ENCODE measurements around the gene JARID2.

JARID2 gene

DNA sequence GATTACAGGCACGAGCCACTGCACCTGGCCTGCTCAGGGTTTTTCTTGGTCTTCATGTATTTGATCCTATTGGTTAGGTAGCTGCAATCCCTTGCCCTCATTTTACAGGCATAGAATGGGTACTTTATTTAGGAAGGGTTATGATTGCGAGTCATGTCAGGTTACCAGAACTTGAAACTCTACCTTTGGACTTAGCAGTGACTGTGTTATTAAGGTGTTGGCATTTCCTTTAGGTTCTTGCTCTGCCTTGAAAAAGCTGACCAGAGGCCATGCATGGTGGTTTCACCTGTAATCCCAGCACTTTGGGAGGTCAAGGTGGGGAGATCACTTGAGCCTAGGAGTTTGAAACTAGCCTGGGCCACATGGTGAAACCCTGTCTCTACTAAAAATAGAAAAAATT lies 24.5 kb downstream of the JARID2 start:
- Histone ChIP-seq H2BK15ac (ENCODE audit: low read length) (no peak overlapping the region), H3K4me3 (ENCODE audit: low read length in 2 of 2) (no peak overlapping the region), H3K4me2 (ENCODE audit: insufficient read depth, low read length, poor library complexity, severe bottlenecking) (no peak overlapping the region), H3K9ac (ENCODE audit: low read depth, low read length, poor library complexity) (no peak overlapping the region), H3K36me3 (replicated peaks in 1 of 2; ENCODE audit: control insufficient read depth in 2 of 2, insufficient read depth in 2 of 2, low read length in 2 of 2) (peaks cover 0 to 10% of the 10 kb centered on the region in 2 donors), H2BK12ac (ENCODE audit: low read length) (no peak overlapping the region), H3K27me3 (ENCODE audit: control insufficient read depth in 3 of 3, insufficient read depth in 3 of 3, low read depth in 1 of 3, low read length in 3 of 3) (no peaks in the 10 kb centered on the region), H3K79me1 (ENCODE audit: low read depth, low read length) (peaks cover 5% of the 10 kb centered on the region), H3K18ac (ENCODE audit: low read length) (no peak overlapping the region), H3K4me1 (ENCODE audit: control insufficient read depth in 2 of 2, insufficient read depth in 1 of 2, low read depth in 1 of 2, low read length in 2 of 2) (peaks cover 32 to 40% of the 10 kb centered on the region in 2 donors), H3K23ac (ENCODE audit: low read depth, low read length, poor library complexity) (no peak overlapping the region), H3K4ac (ENCODE audit: low read length) (no peak overlapping the region), H2BK120ac (ENCODE audit: low read depth, low read length) (no peak overlapping the region), H4K8ac (ENCODE audit: low read depth, low read length) (no peak overlapping the region), H3K14ac (ENCODE audit: low read length) (no peak overlapping the region), H2BK5ac (ENCODE audit: low read length) (no peak overlapping the region), H2AFZ (ENCODE audit: low read length) (no peak overlapping the region), H3K27ac (replicated peaks; ENCODE audit: low read length) (no peak overlapping the region), H4K91ac (ENCODE audit: low read depth, low read length, poor library complexity) (no peak overlapping the region), H3K9me3 (replicated peaks in 1 of 2; ENCODE audit: control insufficient read depth in 2 of 2, insufficient read depth in 1 of 2, low read depth in 1 of 2, low read length in 2 of 2) (peaks cover 0 to 3% of the 10 kb centered on the region in 2 donors), H2AK5ac (ENCODE audit: low read depth, low read length) (no peak overlapping the region)
- WGBS, 2 donors (ENCODE audit: extremely low coverage in 2 of 2, insufficient read length in 2 of 2, insufficient replicate concordance in 1 of 2): no CpG with 5 or more reads among the region's 2 CpGs
- no peak for DNase-seq (ENCODE audit: low spot score)

- no peak overlapping the region for H2AK5ac ChIP-seq (ENCODE audit: low read depth, low read length)
- H3K4me3 ChIP-seq (ENCODE audit: low read length in 2 of 2): no peak overlapping the region
- H3K27ac ChIP-seq (replicated peaks; ENCODE audit: low read length): no peak overlapping the region
- DNase-seq (ENCODE audit: low spot score): no peak
- H2BK12ac ChIP-seq (ENCODE audit: low read length): no peak overlapping the region
- peaks cover 0 to 10% of the 10 kb centered on the region in 2 donors for H3K36me3 ChIP-seq (replicated peaks in 1 of 2; ENCODE audit: control insufficient read depth in 2 of 2, insufficient read depth in 2 of 2, low read length in 2 of 2)
- no peak overlapping the region for H2AFZ ChIP-seq (ENCODE audit: low read length)
- no peak overlapping the region for H2BK5ac ChIP-seq (ENCODE audit: low read length)
- H3K14ac ChIP-seq (ENCODE audit: low read length): no peak overlapping the region
- peaks cover 22 to 24% of the 10 kb centered on the region in 2 donors for H3K4me1 ChIP-seq (ENCODE audit: control insufficient read depth in 2 of 2, insufficient read depth in 1 of 2, low read depth in 1 of 2, low read length in 2 of 2)
- H3K18ac ChIP-seq (ENCODE audit: low read length): no peak overlapping the region
- H3K4me2 ChIP-seq (ENCODE audit: insufficient read depth, low read length, poor library complexity, severe bottlenecking): no peak overlapping the region
- no peak overlapping the region for H3K9ac ChIP-seq (ENCODE audit: low read depth, low read length, poor library complexity)
- H3K4ac ChIP-seq (ENCODE audit: low read length): no peak overlapping the region
- no peaks in the 10 kb centered on the region for H3K27me3 ChIP-seq (ENCODE audit: control insufficient read depth in 3 of 3, insufficient read depth in 3 of 3, low read depth in 1 of 3, low read length in 3 of 3)
- H4K8ac ChIP-seq (ENCODE audit: low read depth, low read length): no peak overlapping the region
- H3K9me3 ChIP-seq (replicated peaks in 1 of 2; ENCODE audit: control insufficient read depth in 2 of 2, insufficient read depth in 1 of 2, low read depth in 1 of 2, low read length in 2 of 2): no peaks in the 10 kb centered on the region
- H4K91ac ChIP-seq (ENCODE audit: low read depth, low read length, poor library complexity): no peak overlapping the region
- H2BK120ac ChIP-seq (ENCODE audit: low read depth, low read length): no peak overlapping the region
- peaks cover 5% of the 10 kb centered on the region for H3K79me1 ChIP-seq (ENCODE audit: low read depth, low read length)
- H2BK15ac ChIP-seq (ENCODE audit: low read length): no peak overlapping the region
- no peak overlapping the region for H3K23ac ChIP-seq (ENCODE audit: low read depth, low read length, poor library complexity)
- no CpG with 5 or more reads among the region's 1 CpG for WGBS, 2 donors (ENCODE audit: extremely low coverage in 2 of 2, insufficient read length in 2 of 2, insufficient replicate concordance in 1 of 2)
Observed at GRCh38 chr6:15272562-15272961, 26.7 kb downstream of the JARID2 start.

DNA sequence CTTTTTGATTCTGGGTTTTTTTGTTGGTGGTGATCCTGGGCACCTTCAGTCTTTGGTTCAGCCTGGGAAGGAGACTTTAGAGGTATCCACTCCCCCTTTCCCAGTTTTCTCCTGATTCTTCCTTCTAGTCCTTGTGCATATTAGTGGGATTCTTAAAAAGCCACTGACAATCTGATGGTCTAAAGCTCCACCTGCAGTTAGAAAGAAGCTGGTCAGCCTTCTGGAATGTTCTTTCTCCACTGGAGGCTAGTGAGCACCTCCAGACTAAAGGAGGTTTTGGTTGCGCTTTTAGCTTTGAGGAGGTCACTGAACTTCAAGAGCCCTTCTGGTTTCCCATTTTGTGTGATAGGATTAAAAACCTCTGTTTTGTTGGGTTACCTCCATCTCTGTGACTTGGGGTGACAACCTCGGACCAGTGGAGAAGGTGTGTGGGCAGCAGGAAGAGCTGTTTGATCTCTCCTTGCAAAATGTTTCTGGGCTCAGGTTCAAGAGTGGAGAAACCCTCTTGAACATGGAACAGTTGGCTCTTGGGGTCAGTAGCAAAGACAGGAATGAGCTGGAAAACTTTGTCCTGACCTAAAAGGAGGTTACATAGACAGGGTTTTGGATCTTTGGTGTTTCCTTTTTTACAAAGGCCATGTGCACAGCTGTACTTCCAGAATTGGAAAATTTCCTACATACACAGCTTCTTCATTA lies 29.0 kb downstream of the JARID2 start:
- H3K4ac ChIP-seq (ENCODE audit: low read length): no peak overlapping the region
- H3K36me3 ChIP-seq (replicated peaks in 1 of 2; ENCODE audit: control insufficient read depth in 2 of 2, insufficient read depth in 2 of 2, low read length in 2 of 2): peaks cover 0 to 10% of the 10 kb centered on the region in 2 donors
- H2AFZ ChIP-seq (ENCODE audit: low read length): no peak overlapping the region
- no peak overlapping the region for H4K8ac ChIP-seq (ENCODE audit: low read depth, low read length)
- no peak overlapping the region for H3K4me2 ChIP-seq (ENCODE audit: insufficient read depth, low read length, poor library complexity, severe bottlenecking)
- H3K14ac ChIP-seq (ENCODE audit: low read length): no peak overlapping the region
- H2BK5ac ChIP-seq (ENCODE audit: low read length): no peak overlapping the region
- H3K18ac ChIP-seq (ENCODE audit: low read length): no peak overlapping the region
- no peaks in the 10 kb centered on the region for H3K9me3 ChIP-seq (replicated peaks in 1 of 2; ENCODE audit: control insufficient read depth in 2 of 2, insufficient read depth in 1 of 2, low read depth in 1 of 2, low read length in 2 of 2)
- no peak overlapping the region for H2BK12ac ChIP-seq (ENCODE audit: low read length)
- no CpG with 5 or more reads among the region's 2 CpGs for WGBS, 2 donors (ENCODE audit: extremely low coverage in 2 of 2, insufficient read length in 2 of 2, insufficient replicate concordance in 1 of 2)
- peaks cover 5% of the 10 kb centered on the region for H3K79me1 ChIP-seq (ENCODE audit: low read depth, low read length)
- no peak overlapping the region for H3K9ac ChIP-seq (ENCODE audit: low read depth, low read length, poor library complexity)
- H4K91ac ChIP-seq (ENCODE audit: low read depth, low read length, poor library complexity): no peak overlapping the region
- H2AK5ac ChIP-seq (ENCODE audit: low read depth, low read length): no peak overlapping the region
- H3K4me1 ChIP-seq (ENCODE audit: control insufficient read depth in 2 of 2, insufficient read depth in 1 of 2, low read depth in 1 of 2, low read length in 2 of 2): peaks cover 6 to 7% of the 10 kb centered on the region in 2 donors
- H2BK120ac ChIP-seq (ENCODE audit: low read depth, low read length): no peak overlapping the region
- DNase-seq (ENCODE audit: low spot score): no peak
- no peak overlapping the region for H3K23ac ChIP-seq (ENCODE audit: low read depth, low read length, poor library complexity)
- no peak overlapping the region for H3K27ac ChIP-seq (replicated peaks; ENCODE audit: low read length)
- no peaks in the 10 kb centered on the region for H3K27me3 ChIP-seq (ENCODE audit: control insufficient read depth in 3 of 3, insufficient read depth in 3 of 3, low read depth in 1 of 3, low read length in 3 of 3)
- no peak overlapping the region for H2BK15ac ChIP-seq (ENCODE audit: low read length)
- no peak overlapping the region for H3K4me3 ChIP-seq (ENCODE audit: low read length in 2 of 2)

DNA sequence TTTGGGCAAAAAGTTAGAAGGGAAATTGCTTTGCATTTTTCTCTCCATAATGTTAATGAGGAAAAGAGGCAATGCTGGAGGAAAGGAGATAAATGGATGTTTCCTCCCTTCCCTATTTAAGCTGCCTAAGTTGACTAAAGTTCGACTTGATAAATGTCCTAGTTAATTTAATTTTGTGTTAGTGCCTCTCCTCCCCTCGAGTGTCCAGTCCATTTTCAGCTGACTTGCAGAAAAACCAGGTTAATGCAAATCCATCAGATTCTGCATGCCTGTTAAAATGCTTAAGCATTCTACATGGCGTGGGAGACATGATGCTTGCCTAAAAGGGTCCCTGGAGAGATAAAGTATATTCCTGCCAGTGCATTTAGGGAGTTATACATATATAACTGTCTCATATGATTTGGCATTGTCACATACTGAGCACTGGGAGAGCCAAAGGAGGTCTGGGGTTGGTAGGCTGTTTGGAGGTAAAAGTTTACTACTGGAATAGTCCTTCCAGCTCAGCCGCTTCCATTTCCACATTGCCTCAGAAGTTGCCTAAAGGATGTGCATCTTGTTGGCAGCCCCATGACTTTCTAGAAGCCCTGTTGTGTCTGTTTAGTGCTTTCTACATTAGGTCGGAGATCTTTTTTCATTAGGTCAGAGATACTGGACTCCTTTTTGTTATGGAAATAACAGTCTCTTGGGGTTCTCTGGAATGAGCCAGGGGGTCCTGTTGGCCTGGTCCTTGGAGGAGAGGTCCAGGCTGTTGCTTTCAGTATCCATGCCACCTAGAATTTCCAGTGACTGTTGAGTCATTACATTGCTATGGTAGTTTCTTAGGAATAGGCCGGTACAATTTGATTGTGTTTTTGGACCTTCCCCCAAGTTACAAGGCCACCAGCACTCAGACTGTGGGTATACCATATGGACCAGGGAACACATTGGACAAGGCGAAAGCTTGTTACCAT lies 30.4 kb downstream of the JARID2 start:
- Histone ChIP-seq H2BK5ac (ENCODE audit: low read length) (no peak overlapping the region), H3K27ac (replicated peaks; ENCODE audit: low read length) (no peak overlapping the region), H3K9ac (ENCODE audit: low read depth, low read length, poor library complexity) (no peak overlapping the region), H3K4me2 (ENCODE audit: insufficient read depth, low read length, poor library complexity, severe bottlenecking) (no peak overlapping the region), H2BK12ac (ENCODE audit: low read length) (no peak overlapping the region), H2BK15ac (ENCODE audit: low read length) (no peak overlapping the region), H3K4ac (ENCODE audit: low read length) (no peak overlapping the region), H3K14ac (ENCODE audit: low read length) (no peak overlapping the region), H3K4me3 (ENCODE audit: low read length in 2 of 2) (no peak overlapping the region), H4K91ac (ENCODE audit: low read depth, low read length, poor library complexity) (no peak overlapping the region), H2AK5ac (ENCODE audit: low read depth, low read length) (no peak overlapping the region), H3K79me1 (ENCODE audit: low read depth, low read length) (peaks cover 2% of the 10 kb centered on the region), H3K4me1 (ENCODE audit: control insufficient read depth in 2 of 2, insufficient read depth in 1 of 2, low read depth in 1 of 2, low read length in 2 of 2) (peaks cover 6 to 7% of the 10 kb centered on the region in 2 donors), H3K36me3 (replicated peaks in 1 of 2; ENCODE audit: control insufficient read depth in 2 of 2, insufficient read depth in 2 of 2, low read length in 2 of 2) (peaks cover 0 to 10% of the 10 kb centered on the region in 2 donors), H3K23ac (ENCODE audit: low read depth, low read length, poor library complexity) (no peak overlapping the region), H3K9me3 (replicated peaks in 1 of 2; ENCODE audit: control insufficient read depth in 2 of 2, insufficient read depth in 1 of 2, low read depth in 1 of 2, low read length in 2 of 2) (no peaks in the 10 kb centered on the region), H3K18ac (ENCODE audit: low read length) (no peak overlapping the region), H2BK120ac (ENCODE audit: low read depth, low read length) (no peak overlapping the region), H3K27me3 (ENCODE audit: control insufficient read depth in 3 of 3, insufficient read depth in 3 of 3, low read depth in 1 of 3, low read length in 3 of 3) (no peaks in the 10 kb centered on the region), H2AFZ (ENCODE audit: low read length) (no peak overlapping the region), H4K8ac (ENCODE audit: low read depth, low read length) (no peak overlapping the region)
- no peak for DNase-seq (ENCODE audit: low spot score)
- no CpG with 5 or more reads among the region's 7 CpGs for WGBS, 2 donors (ENCODE audit: extremely low coverage in 2 of 2, insufficient read length in 2 of 2, insufficient replicate concordance in 1 of 2)

Data from neuronal stem cell (in vitro differentiated cells).